NCI-H748 treated with DMSO at 0.1 percent for 48 hours (cell line): ENCODE results near the gene DMKN.
A peak's percentile ranks its signal among the peaks of the same experiment; 100 is the strongest.
"Not testable (repeated sequence)": the region's sequence is repeated elsewhere in the genome, so short reads cannot be mapped to it uniquely, and the experiment has no call there.

Experiments
- DNase-seq: peaks from one replicate; lab custom pipeline; 2025; lab: John Stamatoyannopoulos, UW

DMKN gene

DNA sequence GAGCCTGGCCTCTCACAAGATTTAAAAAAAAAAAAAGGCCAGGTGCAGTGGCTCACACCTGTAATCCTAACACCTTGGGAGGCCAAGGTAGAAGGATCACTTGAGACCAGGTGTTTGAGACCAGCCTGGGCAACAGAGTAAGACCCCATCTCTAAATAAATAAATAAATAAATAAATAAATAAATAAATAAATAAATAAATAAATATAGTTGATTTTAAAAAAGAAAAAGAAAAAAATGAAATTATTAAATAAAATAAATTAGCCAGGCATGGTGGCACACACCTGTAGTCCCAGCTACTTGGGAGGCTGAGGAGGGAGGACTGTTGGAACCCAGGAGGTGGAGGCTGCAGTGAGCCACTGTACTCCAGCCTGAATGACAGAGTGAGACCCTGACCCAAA lies 51.7 kb downstream of the DMKN start:
- not testable (repeated sequence) for DNase-seq

DNA sequence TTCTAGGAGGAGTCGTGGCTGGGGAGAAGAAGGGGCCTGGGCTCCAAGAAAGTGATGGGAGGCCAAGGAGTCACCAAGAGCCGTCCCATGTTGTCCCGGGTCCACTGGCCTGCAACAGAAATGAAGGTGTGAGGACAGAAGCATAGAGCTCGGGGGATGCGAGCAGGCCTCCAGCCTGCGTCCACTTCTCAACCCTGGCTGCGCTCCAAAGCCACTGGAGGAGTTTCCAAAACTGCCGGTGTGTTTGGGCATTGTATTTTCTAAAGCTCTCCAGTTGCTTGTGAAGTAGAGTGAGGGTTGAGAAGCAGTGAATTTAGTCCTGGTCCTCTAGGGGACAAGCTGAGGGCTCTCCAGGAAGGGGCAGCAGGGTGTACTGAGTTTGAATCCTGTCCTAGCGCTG lies 52.4 kb downstream of the DMKN start:
- DNase-seq, result no peak

- DNase-seq, result no peak
These were observed 52.8 kb downstream of the DMKN start for GRCh38 chr19:35460608-35461007.

DNA sequence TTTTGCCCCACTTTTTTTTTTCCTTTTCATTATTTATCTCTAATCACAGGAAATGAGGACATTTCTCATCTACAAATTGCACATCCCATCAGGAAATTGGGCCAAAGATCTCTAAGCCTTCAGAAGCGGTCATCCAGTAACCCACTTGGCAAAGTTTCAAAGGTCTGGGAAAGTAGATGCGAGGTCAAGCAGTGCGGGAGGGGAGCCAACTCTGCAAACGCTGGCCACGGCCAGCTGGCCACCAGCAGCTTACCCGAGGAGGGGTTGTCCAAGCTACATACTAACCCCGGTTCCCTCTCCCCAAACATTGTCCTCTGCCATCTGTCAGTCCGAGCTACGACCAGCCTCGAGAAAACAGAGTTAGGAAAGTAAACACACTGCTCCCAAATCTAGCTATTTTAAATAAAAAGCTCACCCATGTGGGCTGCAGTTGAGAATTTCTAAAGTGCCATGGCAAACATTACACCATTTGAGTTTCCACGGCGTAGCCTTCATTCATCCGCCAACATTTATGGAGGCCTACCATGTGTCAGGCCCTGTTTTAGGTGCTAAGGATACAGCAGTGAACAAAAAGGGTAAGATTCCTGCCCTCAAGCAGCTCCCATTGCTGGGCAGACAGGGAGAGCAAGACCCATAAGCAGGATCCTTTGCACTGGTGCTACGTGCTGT lies 53.9 kb downstream of the DMKN start:
- no peak for DNase-seq

DNA sequence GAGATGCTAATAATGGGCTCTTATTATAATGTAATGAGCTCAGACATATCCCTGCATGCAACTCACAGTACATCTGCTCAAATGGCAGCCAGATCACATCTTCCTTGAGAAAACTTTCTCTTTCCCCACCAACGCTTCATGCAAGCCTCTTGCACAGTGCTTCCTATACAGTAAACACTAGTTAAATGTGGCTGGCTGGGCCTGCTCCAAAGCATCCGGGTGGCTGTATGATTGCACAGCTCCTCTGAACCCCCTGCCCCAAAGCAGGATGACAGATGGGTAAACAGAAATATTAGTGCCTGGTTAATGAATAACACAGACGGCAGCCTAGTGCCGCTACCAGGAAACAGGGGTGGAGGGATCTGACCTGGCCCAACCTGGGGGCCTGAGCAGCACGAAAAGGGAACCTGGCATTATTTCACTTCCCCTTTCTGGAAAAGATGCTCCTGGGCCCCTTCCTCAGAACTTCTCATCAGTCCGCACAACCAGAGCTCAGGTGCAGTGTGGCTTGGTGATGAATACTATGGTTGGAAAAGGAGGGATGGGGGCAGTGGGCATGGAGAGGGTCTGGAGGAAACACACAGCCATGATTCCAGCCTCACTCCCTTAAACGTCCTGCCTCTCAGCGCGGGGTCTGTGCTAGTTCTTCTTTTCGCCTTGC lies 54.6 kb downstream of the DMKN start:
- DNase-seq, result no peak

GRCh38 chr19:35458192-35458591 lies 55.3 kb downstream of the DMKN start:
- DNase-seq, result no peak

DNA sequence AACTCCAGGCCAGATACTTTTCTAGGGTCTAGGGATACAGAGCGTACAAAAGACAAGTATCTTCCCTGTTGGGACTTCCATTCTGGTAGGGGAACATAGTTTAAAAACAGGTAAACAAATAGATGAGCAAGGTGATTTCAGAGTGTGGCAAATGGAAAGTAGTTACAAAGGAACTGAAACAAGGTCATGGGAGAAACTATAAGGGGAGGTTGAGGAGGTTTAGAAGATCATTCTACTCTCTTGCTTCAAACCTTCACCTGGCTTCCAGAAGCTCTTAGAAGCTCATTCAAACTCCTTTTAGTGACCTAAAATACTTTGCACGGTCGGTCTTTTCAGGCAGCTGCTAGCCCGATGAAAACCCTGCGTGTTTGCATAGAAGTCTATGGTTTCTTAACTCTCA lies 56.3 kb downstream of the DMKN start:
- no peak for DNase-seq

GRCh38 chr19:35455616-35456201 lies 57.7 kb downstream of the DMKN start:
- DNase-seq, result no peak

DNA sequence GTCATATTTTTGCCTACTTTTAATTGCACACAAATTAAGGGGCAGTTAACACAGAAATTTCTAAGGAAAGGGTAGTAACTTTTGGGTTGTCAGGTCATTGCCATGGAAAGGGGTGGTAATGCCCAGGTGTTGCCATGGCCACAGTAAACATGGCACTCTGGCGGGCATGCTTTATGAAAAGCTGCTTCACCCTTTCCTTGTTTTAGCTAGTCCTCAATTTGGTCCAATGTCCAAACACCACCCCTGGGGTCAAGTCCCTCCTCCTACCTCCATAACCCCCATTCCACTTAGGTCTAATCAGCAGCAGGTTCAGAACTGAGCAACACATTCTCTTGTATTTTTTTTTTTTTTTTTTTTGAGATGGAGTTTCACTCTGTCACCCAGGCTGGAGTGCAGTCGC lies 58.8 kb downstream of the DMKN start:
- DNase-seq, result no peak

DNA sequence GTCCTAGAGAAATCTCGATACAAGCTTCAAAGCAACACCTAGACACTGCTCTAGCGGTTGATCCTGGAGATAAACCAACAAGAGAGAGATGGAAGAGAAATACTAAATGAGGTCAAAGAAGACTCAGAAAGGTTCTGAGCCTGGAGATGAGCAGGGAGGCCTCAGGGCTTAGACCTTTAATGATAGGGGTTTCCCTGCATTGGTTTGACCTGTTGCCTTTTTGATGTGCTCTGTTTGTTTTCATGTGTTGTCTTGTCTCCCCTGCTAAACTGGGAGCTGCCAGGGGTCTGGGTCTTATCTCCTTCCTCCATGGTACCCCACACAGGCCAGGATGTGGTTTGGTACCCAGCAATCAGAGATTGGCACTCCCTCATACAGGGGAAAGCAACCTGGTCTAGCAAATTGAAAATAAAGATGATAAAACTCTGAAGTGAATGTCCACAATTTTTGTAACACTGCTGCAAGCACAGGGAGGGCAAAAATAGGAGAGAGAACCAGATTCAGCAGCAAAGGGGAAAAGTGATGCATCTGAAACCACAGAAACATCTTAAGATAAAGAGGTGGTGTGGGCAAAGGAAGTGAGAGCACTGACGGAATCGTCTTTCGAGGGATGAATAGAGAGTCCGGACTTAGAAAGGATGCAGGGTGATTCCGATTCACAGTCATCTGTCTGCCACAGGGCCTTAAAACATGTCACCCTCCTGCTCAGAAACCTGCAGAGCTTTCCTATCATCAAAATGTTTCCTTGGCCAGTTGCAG lies 61.9 kb downstream of the DMKN start:
- DNase-seq, result no peak

DNA sequence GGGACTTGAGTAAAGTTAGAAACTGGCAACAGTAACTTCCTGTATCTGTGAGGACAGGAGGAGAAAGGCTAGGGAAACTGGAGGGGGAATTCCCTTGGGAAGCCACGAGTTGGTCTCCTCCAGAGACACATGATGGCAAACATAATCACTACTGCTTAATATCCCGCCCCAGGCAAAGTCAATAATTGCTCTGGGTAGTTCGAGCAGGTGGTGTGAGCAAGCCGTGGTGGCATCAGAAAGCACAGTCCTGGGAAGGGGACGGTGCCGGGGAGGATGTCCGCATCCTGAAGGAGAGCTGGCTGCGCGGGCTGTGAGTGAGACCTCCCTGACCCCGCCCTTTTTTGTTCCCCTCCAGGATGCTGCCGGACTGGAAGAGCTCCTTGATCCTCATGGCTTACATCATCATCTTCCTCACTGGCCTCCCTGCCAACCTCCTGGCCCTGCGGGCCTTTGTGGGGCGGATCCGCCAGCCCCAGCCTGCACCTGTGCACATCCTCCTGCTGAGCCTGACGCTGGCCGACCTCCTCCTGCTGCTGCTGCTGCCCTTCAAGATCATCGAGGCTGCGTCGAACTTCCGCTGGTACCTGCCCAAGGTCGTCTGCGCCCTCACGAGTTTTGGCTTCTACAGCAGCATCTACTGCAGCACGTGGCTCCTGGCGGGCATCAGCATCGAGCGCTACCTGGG lies 63.9 kb downstream of the DMKN start:
- peak; percentile 55 for DNase-seq

DNA sequence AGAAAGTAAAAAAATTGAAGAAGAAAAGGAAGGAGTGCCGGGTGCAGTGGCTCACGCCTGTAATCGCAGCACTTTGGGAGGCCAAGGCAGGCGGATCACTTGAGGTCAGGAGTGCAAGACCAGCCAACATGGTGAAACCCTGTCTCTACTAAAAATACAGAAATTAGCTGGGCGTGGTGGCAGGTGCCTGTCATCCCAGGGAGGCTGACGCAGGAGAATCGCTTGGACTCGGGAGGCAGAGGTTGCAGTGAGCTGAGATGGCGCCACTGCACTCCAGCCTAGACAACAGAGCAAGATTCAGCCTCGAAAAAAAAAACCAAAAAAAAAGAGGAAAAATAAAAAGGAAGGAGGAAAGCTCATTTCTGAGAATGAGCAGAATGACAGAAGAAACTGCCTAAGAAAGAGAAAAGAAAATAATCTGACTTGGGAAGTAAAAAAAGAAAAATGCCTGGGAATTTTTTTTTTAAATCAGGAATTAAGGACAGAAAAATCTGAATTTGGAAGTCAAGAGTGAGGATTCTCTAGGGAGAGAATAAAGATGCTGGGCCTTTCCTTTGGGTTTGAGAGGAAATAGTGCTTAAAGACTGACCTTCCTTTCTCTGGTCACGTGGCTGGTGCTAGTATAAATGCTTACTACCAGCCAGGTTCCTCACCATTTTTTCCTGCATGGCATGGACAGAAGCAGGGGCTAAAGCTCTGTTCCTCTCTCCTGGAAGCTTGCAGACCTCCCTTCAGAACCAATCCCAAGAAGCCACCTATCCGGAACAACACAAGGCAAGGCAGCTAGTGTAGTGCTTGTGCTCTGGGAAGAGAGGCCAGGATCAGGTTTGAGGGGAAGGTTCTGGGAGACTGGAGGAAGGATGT lies 65.6 kb downstream of the DMKN start, which contains the start of gene FFAR2:
Gene FFAR2, plus strand, starts transcription at position 652 of the 864 bp plus-strand sequence. CDS start 1,458 bp downstream, outside the sequence.
- DNase-seq, result no peak
